GM12878 (cell line): ENCODE measurements around the gene ANGPTL2. TPM values are rescaled to one million over a fixed set of nuclear protein-coding genes. Genes with fewer than 3 reads are reported as not detected.

ENCODE experiments used
- ATAC-seq: fragments of 200-7000 bp; cut with Tn5 transposase; 3 replicates; pipeline ENCODE4 v1.9.1; 2020; ENCODE audit warnings: mild to moderate bottlenecking, moderate library complexity
- BruUV-seq: library from RNA; stranded (reverse); fragments of 400-500 nt; replicated peaks from 2 replicates; lab custom pipeline; 2021; lab: Mats Ljungman, UMichigan
- CTCF ChIA-PET: fragments of 300-600 bp; sonication (Branson Sonifier 250); formaldehyde crosslinking; extraction: SDS; loops from one replicate; lab custom pipeline; 2021; ENCODE audit warnings: inconsistent platforms; lab: Yijun Ruan, JAX
- POLR2A ChIA-PET: fragments of 350-600 bp; formaldehyde crosslinking; extraction: SDS; loops from one replicate; lab custom pipeline; 2021; ENCODE audit warnings: inconsistent platforms; lab: Charles Lee
- RAD21 ChIA-PET: fragments of 300-600 bp; sonication (Branson Sonifier 250); formaldehyde crosslinking; loops from one replicate; lab custom pipeline; 2023; ENCODE audit warnings: antibody characterized with exemption; ENCODE audit not compliant: unreplicated experiment; lab: Charles Lee
- SMC1A ChIA-PET: fragments of 300-600 bp; sonication (Branson Sonifier 250); formaldehyde crosslinking; loops from one replicate; lab custom pipeline; 2023; ENCODE audit not compliant: unreplicated experiment, uncharacterized antibody; lab: Charles Lee
- DNase-seq: peaks from one replicate; pipeline ENCODE4 v3.0.0-alpha.2; 2011; ENCODE audit warnings: low read depth, low spot score
- FAIRE-seq: peaks from 3 replicates; lab custom pipeline; 2011; peaks lifted over from hg19 to GRCh38; lab: Jason Lieb, UNC
- H2AFZ ChIP-seq: 2 replicates; pipeline ENCODE4 v1.6.0; 2011; ENCODE audit warnings: low read depth, low read length, control low read depth; ENCODE audit not compliant: control insufficient read depth
- H3K27ac ChIP-seq: 2 replicates; pipeline ENCODE4 v1.5.1; 2011; ENCODE audit warnings: control low read depth; ENCODE audit not compliant: control insufficient read depth, insufficient read depth
- H3K27me3 ChIP-seq, 2 experiments: replicated peaks in 1 of 2; 2 replicates each; pipeline versions ENCODE4 v1.6.0 to v1.6.1; 2011; ENCODE audit warnings: low read length in 1 of 2; ENCODE audit not compliant: control insufficient read depth in 2 of 2, insufficient read depth in 2 of 2
- H3K36me3 ChIP-seq, 2 experiments: 2 replicates each; pipeline ENCODE4 v1.5.1; 2011; ENCODE audit warnings: low read length in 1 of 2; ENCODE audit not compliant: control insufficient read depth in 2 of 2, insufficient read depth in 2 of 2
- H3K4me1 ChIP-seq: 2 replicates; pipeline ENCODE4 v1.6.1; 2011; ENCODE audit warnings: mild to moderate bottlenecking, low read length, moderate library complexity, mixed read lengths; ENCODE audit not compliant: control insufficient read depth, insufficient read depth
- H3K4me2 ChIP-seq: 2 replicates; pipeline ENCODE4 v1.6.0; 2011; ENCODE audit warnings: control low read depth; ENCODE audit not compliant: control insufficient read depth, insufficient read depth
- H3K4me3 ChIP-seq: fragments of 200-600 bp; sonication (generic); 2 replicates; pipeline ENCODE4 v1.5.1; 2016
- H3K79me2 ChIP-seq: 2 replicates; pipeline ENCODE4 v1.6.0; 2011; ENCODE audit warnings: low read length; ENCODE audit not compliant: control insufficient read depth, insufficient read depth
- H3K9ac ChIP-seq: 2 replicates; pipeline ENCODE4 v1.8.0; 2011; ENCODE audit warnings: low read length, control low read depth, mixed read lengths; ENCODE audit not compliant: control insufficient read depth, insufficient read depth
- H3K9me3 ChIP-seq: replicated peaks from 3 replicates; pipeline ENCODE4 v1.5.1; 2011; ENCODE audit warnings: mild to moderate bottlenecking, low read length; ENCODE audit not compliant: control insufficient read depth, insufficient read depth
- H4K20me1 ChIP-seq: 2 replicates; pipeline ENCODE4 v1.6.0; 2011; ENCODE audit not compliant: control insufficient read depth, insufficient read depth
- E2F4 ChIP-seq: IDR thresholded peaks from 2 replicates; pipeline ENCODE4 v1.6.1; 2012; ENCODE audit warnings: low read depth, low read length, improper control_type of control experiment
- EED ChIP-seq: sonication (generic); IDR thresholded peaks from 2 replicates; pipeline ENCODE4 v1.6.1; 2016; ENCODE audit warnings: antibody characterized with exemption, low read depth
- ETV6 ChIP-seq, 2 experiments: fragments of 450-650 bp in 1 of 2; IDR thresholded peaks in 1 of 2; conservative IDR thresholded peaks in 1 of 2; 2 replicates each; pipeline ENCODE4 v1.6.1; 2014; ENCODE audit warnings: antibody characterized with exemption in 1 of 2, borderline replicate concordance in 1 of 2, low read depth in 1 of 2, mild to moderate bottlenecking in 1 of 2, moderate library complexity in 1 of 2
- IKZF1 ChIP-seq: fragments of 450-650 bp; conservative IDR thresholded peaks from 2 replicates; pipeline ENCODE4 v1.6.1; 2017; ENCODE audit warnings: antibody characterized with exemption, mild to moderate bottlenecking
- JUND ChIP-seq: IDR thresholded peaks from 2 replicates; pipeline ENCODE4 v1.6.1; 2012; ENCODE audit warnings: low read depth, mild to moderate bottlenecking, low read length, improper control_type of control experiment, moderate library complexity
- KDM1A ChIP-seq: fragments of 200-600 bp; sonication (generic); IDR thresholded peaks from 2 replicates; pipeline ENCODE4 v1.6.1; 2016; ENCODE audit warnings: borderline replicate concordance
- KLF5 ChIP-seq: fragments of 450-650 bp; IDR thresholded peaks from 2 replicates; pipeline ENCODE4 v1.6.1; 2014; ENCODE audit warnings: mild to moderate bottlenecking; ENCODE audit not compliant: partially characterized antibody
- MEF2B ChIP-seq: fragments of 450-650 bp; IDR thresholded peaks from 2 replicates; pipeline ENCODE4 v1.6.1; 2018; ENCODE audit warnings: mild to moderate bottlenecking, moderate library complexity; ENCODE audit not compliant: partially characterized antibody, poor library complexity, severe bottlenecking
- NR2C2 ChIP-seq: IDR thresholded peaks from 2 replicates; pipeline ENCODE4 v1.6.1; 2011; ENCODE audit warnings: borderline replicate concordance, low read depth; ENCODE audit not compliant: control insufficient read depth, insufficient read length
- NRF1 ChIP-seq: conservative IDR thresholded peaks from 2 replicates; pipeline ENCODE4 v1.6.1; 2011; ENCODE audit warnings: mild to moderate bottlenecking, low read depth, low read length, improper control_type of control experiment
- RB1 ChIP-seq: fragments of 450-650 bp; formaldehyde crosslinking; IDR thresholded peaks from 2 replicates; pipeline ENCODE4 v1.6.1; 2017; ENCODE audit warnings: mild to moderate bottlenecking, borderline replicate concordance
- SMAD1 ChIP-seq: fragments of 450-650 bp; IDR thresholded peaks from 2 replicates; pipeline ENCODE4 v1.6.1; 2018; ENCODE audit warnings: mild to moderate bottlenecking, low read depth; ENCODE audit not compliant: partially characterized antibody
- TCF7 ChIP-seq: IDR thresholded peaks from 2 replicates; pipeline ENCODE4 v1.6.1; 2014; ENCODE audit warnings: antibody characterized with exemption, borderline replicate concordance
- ZNF217 ChIP-seq: fragments of 450-650 bp; IDR thresholded peaks from 2 replicates; pipeline ENCODE4 v1.6.1; 2017; ENCODE audit warnings: antibody characterized with exemption, mild to moderate bottlenecking
- ZNF622 ChIP-seq: fragments of 450-650 bp; IDR thresholded peaks from 2 replicates; pipeline ENCODE4 v1.6.1; 2017; ENCODE audit warnings: mild to moderate bottlenecking, inconsistent platforms
- WGBS: methylation state at CpG from one replicate; pipeline ENCODE4 v1.1.6; 2016; ENCODE audit warnings: low lambda C conversion rate; ENCODE audit not compliant: insufficient replicate concordance, insufficient coverage; ENCODE audit errors: missing lambda C conversion rate; 5-methylcytosine and 5-hydroxymethylcytosine counted together
- in situ Hi-C: fragments of 300-500 bp; cut with MboI; formaldehyde crosslinking; loops from 9 replicates; pipeline ENCODE4 v1.14.3; 2018; ENCODE audit warnings: mixed read lengths
- intact Hi-C: fragments of 100-400 bp; cut with micrococcal nuclease; formaldehyde crosslinking; loops from one replicate; pipeline ENCODE4 v1.14.2; 2022; ENCODE audit not compliant: unreplicated experiment
- polyA plus RNA-seq, 11 experiments: library from polyadenylated mRNA; depleted of rRNA in 4 of 11; unstranded in 6 of 11; stranded (reverse) in 5 of 11; fragments of >200 nt; fragmentation: Nextera tagmentation in 4 of 11; fragmentation: Illumina TruSeq in 1 of 11; extraction: Ambion mirVana in 4 of 11; extraction: Trizol in 1 of 11; gene quantifications; 1 replicate in 1 of 11; 2 replicates in 10 of 11; pipeline versions ENCODE4 v1.2.1 to v1.2.3, GENCODE V29; 2011 to 2016; ENCODE audit warnings: inconsistent platforms in 2 of 11, missing spikeins in 2 of 11, low read depth in 1 of 11
- total RNA-seq, 4 experiments: library from RNA; depleted of rRNA in 3 of 4; stranded (reverse); fragments of >200 nt in 3 of 4; fragmentation: Illumina TruSeq in 1 of 4; extraction: Trizol in 1 of 4; gene quantifications; 2 replicates each; pipeline versions ENCODE4 v1.2.1 to v1.2.3, GENCODE V29; 2013 to 2021
- TF ChIP-seq, protein P1 (sequence below): fragments of 450-650 bp; IDR thresholded peaks from 2 replicates; pipeline ENCODE4 v1.6.1; 2017; ENCODE audit warnings: mild to moderate bottlenecking, moderate library complexity
- TF ChIP-seq, protein P2 (sequence below): fragments of 450-650 bp; conservative IDR thresholded peaks from 2 replicates; pipeline ENCODE4 v1.6.1; 2017; ENCODE audit warnings: mild to moderate bottlenecking, moderate library complexity

ANGPTL2 gene
- total and polyA plus RNA-seq, 10 of the 15 experiments (the other 5 are each of a cell fraction or from before 2014, with no cell fraction given) = 0.13 to 2.6 (median 0.82) TPM; not detected in 1

DNA sequence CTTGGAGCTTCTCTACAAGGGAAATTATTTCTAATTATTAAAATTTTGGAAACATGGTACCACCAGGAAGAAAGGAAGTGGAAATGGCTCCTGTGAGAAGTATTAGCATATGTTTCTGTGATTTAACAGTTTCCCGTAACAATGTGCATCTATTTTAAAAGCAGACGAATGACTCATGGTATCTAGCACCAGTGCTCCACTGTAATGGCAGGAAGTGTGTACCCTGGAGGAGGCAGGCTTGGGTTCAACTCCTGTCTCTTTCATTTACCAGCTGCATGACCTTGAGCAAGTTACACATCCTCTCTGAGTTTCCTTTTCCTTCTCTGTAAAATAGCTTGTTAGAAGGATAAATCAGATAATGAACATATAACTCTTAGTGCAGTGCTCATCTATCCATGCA lies 41.0 kb upstream of the ANGPTL2 start:
- CTCF ChIA-PET = interaction anchor here (0.9 to 2.6 kb wide), 10 partner anchors 9 to 218 kb away, joined by 3 to 11 read pairs (median 3); no protein-coding TSS in a partner anchor
- Histone ChIP-seq H4K20me1 (no peaks in the 10 kb centered on the region), H3K36me3 (no peaks in the 10 kb centered on the region; a peak in 1 of 4 replicates), H3K9ac (no peak overlapping the region), H3K4me3 (no peak overlapping the region), H3K27me3 (no peaks in the 10 kb centered on the region), H2AFZ (peak overlapping the region; percentile 15; the same call in 1 of the 2 replicates), H3K9me3 (no peaks in the 10 kb centered on the region), H3K4me1 (peaks cover 36% of the 10 kb centered on the region), H3K27ac (no peak overlapping the region; the same call in 1 of the 2 replicates), H3K4me2 (peak overlapping the region; percentile 32; the same call in 1 of the 2 replicates), H3K79me2 (no peaks in the 10 kb centered on the region)
- WGBS = 2% methylated on average over 2 of the region's 2 CpGs
- in situ Hi-C loops (no loop called here), intact Hi-C loops (loop anchor here (5.0 kb wide), 1 partner anchor 34 kb away; no protein-coding TSS in a partner anchor)
- DNase-seq (peak; percentile 64), ATAC-seq (peak; percentile 37), FAIRE-seq (peak; percentile 7)
- SMC1A ChIA-PET = interaction anchor here (0.8 to 28.4 kb wide), 15 partner anchors 8 to 223 kb away, joined by 3 to 812 read pairs (median 21); no protein-coding TSS in a partner anchor
- RAD21 ChIA-PET = interaction anchor here (0.8 to 16.8 kb wide), 14 partner anchors 8 to 197 kb away, joined by 3 to 515 read pairs (median 10); no protein-coding TSS in a partner anchor
- no TSS peak for BruUV-seq
- POLR2A ChIA-PET = interaction anchor here (0.5 to 12.4 kb wide), 9 partner anchors 9 to 1612 kb away, joined by 3 to 270 read pairs (median 5); no protein-coding TSS in a partner anchor
- TF ChIP-seq KDM1A (no peak), NR2C2 (no peak), RB1 (no peak), SMAD1 (no peak), ETV6 (conservative IDR thresholded peaks at IDR 0.05 in 1 of 2, IDR thresholded peaks at IDR 0.05 in 1 of 2; ENCODE audit: borderline replicate concordance in 1 of 2, low read depth in 1 of 2) (peak in 1 of 2 experiments; percentile 60; a peak in 2 of 4 replicates), MEF2B (peak; percentile 11), TCF7 (no peak), JUND (no peak), ZNF217 (peak; percentile 58; the same call in 1 of the 2 replicates), KLF5 (no peak), ZNF622 (no peak), NRF1 (no peak), E2F4 (no peak), IKZF1 (peak; percentile 32; the same call in 1 of the 2 replicates), EED (peak; percentile 32; the same call in 1 of the 2 replicates)
- TF ChIP-seq, protein P1, sequence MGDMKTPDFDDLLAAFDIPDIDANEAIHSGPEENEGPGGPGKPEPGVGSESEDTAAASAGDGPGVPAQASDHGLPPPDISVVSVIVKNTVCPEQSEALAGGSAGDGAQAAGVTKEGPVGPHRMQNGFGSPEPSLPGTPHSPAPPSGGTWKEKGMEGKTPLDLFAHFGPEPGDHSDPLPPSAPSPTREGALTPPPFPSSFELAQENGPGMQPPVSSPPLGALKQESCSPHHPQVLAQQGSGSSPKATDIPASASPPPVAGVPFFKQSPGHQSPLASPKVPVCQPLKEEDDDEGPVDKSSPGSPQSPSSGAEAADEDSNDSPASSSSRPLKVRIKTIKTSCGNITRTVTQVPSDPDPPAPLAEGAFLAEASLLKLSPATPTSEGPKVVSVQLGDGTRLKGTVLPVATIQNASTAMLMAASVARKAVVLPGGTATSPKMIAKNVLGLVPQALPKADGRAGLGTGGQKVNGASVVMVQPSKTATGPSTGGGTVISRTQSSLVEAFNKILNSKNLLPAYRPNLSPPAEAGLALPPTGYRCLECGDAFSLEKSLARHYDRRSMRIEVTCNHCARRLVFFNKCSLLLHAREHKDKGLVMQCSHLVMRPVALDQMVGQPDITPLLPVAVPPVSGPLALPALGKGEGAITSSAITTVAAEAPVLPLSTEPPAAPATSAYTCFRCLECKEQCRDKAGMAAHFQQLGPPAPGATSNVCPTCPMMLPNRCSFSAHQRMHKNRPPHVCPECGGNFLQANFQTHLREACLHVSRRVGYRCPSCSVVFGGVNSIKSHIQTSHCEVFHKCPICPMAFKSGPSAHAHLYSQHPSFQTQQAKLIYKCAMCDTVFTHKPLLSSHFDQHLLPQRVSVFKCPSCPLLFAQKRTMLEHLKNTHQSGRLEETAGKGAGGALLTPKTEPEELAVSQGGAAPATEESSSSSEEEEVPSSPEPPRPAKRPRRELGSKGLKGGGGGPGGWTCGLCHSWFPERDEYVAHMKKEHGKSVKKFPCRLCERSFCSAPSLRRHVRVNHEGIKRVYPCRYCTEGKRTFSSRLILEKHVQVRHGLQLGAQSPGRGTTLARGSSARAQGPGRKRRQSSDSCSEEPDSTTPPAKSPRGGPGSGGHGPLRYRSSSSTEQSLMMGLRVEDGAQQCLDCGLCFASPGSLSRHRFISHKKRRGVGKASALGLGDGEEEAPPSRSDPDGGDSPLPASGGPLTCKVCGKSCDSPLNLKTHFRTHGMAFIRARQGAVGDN = peak; percentile 28; the same call in 1 of the 2 replicates
- TF ChIP-seq, protein P2, sequence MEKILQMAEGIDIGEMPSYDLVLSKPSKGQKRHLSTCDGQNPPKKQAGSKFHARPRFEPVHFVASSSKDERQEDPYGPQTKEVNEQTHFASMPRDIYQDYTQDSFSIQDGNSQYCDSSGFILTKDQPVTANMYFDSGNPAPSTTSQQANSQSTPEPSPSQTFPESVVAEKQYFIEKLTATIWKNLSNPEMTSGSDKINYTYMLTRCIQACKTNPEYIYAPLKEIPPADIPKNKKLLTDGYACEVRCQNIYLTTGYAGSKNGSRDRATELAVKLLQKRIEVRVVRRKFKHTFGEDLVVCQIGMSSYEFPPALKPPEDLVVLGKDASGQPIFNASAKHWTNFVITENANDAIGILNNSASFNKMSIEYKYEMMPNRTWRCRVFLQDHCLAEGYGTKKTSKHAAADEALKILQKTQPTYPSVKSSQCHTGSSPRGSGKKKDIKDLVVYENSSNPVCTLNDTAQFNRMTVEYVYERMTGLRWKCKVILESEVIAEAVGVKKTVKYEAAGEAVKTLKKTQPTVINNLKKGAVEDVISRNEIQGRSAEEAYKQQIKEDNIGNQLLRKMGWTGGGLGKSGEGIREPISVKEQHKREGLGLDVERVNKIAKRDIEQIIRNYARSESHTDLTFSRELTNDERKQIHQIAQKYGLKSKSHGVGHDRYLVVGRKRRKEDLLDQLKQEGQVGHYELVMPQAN = no peak
